Left renal pelvis (tissue), 4 donors: ENCODE results near the gene MICAL3. TPM values are rescaled to one million over a fixed set of nuclear protein-coding genes. Genes with fewer than 3 reads are reported as not detected.
"Not testable (repeated sequence)": the region's sequence is repeated elsewhere in the genome, so short reads cannot be mapped to it uniquely, and the experiment has no call there.

Experiments used
- DNase-seq, 4 donors: peaks; one replicate each; pipeline ENCODE4 v3.0.0-alpha.2; 2013; ENCODE audit warnings: low read depth in 4 of 4, low spot score in 3 of 4
- polyA plus RNA-seq, 4 donors: library from polyadenylated mRNA; unstranded; fragments of 120-200 nt; gene quantifications; one replicate each; pipeline ENCODE4 v1.2.1, GENCODE V29; 2013; ENCODE audit not compliant: insufficient read length in 4 of 4

MICAL3 gene
- polyA plus RNA-seq, 4 donors = 20.7 to 37.1 (median 34.1) TPM

GRCh38 chr22:17941471-17942406 lies 82.6 kb downstream of the MICAL3 start:
- no peak for DNase-seq

- DNase-seq = no peak
Measured at GRCh38 chr22:17939579-17939978, 84.8 kb downstream of the MICAL3 start.

- DNase-seq = no peak
Measured at GRCh38 chr22:17939011-17939410, 85.3 kb downstream of the MICAL3 start.

- no peak for DNase-seq
Measured at GRCh38 chr22:17938484-17938924, 85.9 kb downstream of the MICAL3 start.

- DNase-seq = not testable (repeated sequence)
Measured at GRCh38 chr22:17932457-17932856, 91.9 kb downstream of the MICAL3 start.

GRCh38 chr22:17931400-17931825 lies 92.9 kb downstream of the MICAL3 start:
- no peak for DNase-seq

- DNase-seq = no peak
Measured at GRCh38 chr22:17930455-17931313, 93.7 kb downstream of the MICAL3 start.

- DNase-seq = no peak
Measured at GRCh38 chr22:17929909-17930308, 94.5 kb downstream of the MICAL3 start.

GRCh38 chr22:17928391-17928790 lies 96.0 kb downstream of the MICAL3 start:
- no peak for DNase-seq

GRCh38 chr22:17927062-17927461 lies 97.3 kb downstream of the MICAL3 start:
- DNase-seq = no peak

- DNase-seq = no peak
Measured at GRCh38 chr22:17926516-17926915, 97.8 kb downstream of the MICAL3 start.

- DNase-seq = no peak
Measured at GRCh38 chr22:17925431-17925841, 98.9 kb downstream of the MICAL3 start.

- no peak for DNase-seq
Measured at GRCh38 chr22:17924735-17925364, 99.5 kb downstream of the MICAL3 start.

GRCh38 chr22:17924076-17924475 lies 100.3 kb downstream of the MICAL3 start:
- DNase-seq = no peak

GRCh38 chr22:17922925-17923903 lies 101.1 kb downstream of the MICAL3 start:
- DNase-seq = no peak

- DNase-seq = no peak
Measured at GRCh38 chr22:17921871-17922821, 102.2 kb downstream of the MICAL3 start.

GRCh38 chr22:17920992-17921650 lies 103.2 kb downstream of the MICAL3 start:
- DNase-seq = no peak

GRCh38 chr22:17920145-17920605 lies 104.2 kb downstream of the MICAL3 start:
- no peak for DNase-seq
